GDM1 (cell line): ENCODE data around the gene MRPS5.

Source experiments
- DNase-seq: peaks from one replicate; lab custom pipeline; 2025; lab: John Stamatoyannopoulos, UW

Gene MRPS5

GRCh38 chr2:95060446-95061118, 61.0 kb downstream of the MRPS5 start:
- no peak for DNase-seq

- no peak for DNase-seq
Observed at GRCh38 chr2:95059656-95060370, 61.8 kb downstream of the MRPS5 start.

- no peak for DNase-seq
Observed at GRCh38 chr2:95058989-95059641, 62.5 kb downstream of the MRPS5 start.

GRCh38 chr2:95058466-95058988, 63.1 kb downstream of the MRPS5 start:
- DNase-seq: no peak

GRCh38 chr2:95057535-95058370, 63.9 kb downstream of the MRPS5 start:
- no peak for DNase-seq

- DNase-seq: no peak
Observed at GRCh38 chr2:95056461-95057459, 64.8 kb downstream of the MRPS5 start.

- no peak for DNase-seq
Observed at GRCh38 chr2:95056044-95056443, 65.6 kb downstream of the MRPS5 start.

- DNase-seq: no peak
Observed at GRCh38 chr2:95055262-95055661, 66.3 kb downstream of the MRPS5 start.

GRCh38 chr2:95054016-95054415, 67.6 kb downstream of the MRPS5 start:
- no peak for DNase-seq

GRCh38 chr2:95053543-95053942, 68.1 kb downstream of the MRPS5 start:
- DNase-seq: no peak

GRCh38 chr2:95052804-95053479, 68.7 kb downstream of the MRPS5 start:
- no peak for DNase-seq

- DNase-seq: no peak
Observed at GRCh38 chr2:95052307-95052706, 69.3 kb downstream of the MRPS5 start.

GRCh38 chr2:95051626-95052025, 70.0 kb downstream of the MRPS5 start:
- no peak for DNase-seq

GRCh38 chr2:95050385-95051300, 71.0 kb downstream of the MRPS5 start:
- no peak for DNase-seq

- no peak for DNase-seq
Observed at GRCh38 chr2:95049961-95050360, 71.6 kb downstream of the MRPS5 start.

GRCh38 chr2:95049683-95049955, 72.0 kb downstream of the MRPS5 start:
- DNase-seq: no peak

GRCh38 chr2:95048825-95049682, 72.6 kb downstream of the MRPS5 start:
- no peak for DNase-seq
